Keratinocyte (primary cell): ENCODE measurements around the gene POU2F2.

Experiments used
- CTCF ChIP-seq, 3 experiments: IDR thresholded peaks in 1 of 3; conservative IDR thresholded peaks in 1 of 3; optimal IDR thresholded peaks in 1 of 3; 2 replicates in 2 of 3; 3 replicates in 1 of 3; pipeline versions ENCODE3 to v1.5.1; 2011; ENCODE audit warnings: low read length in 3 of 3, mild to moderate bottlenecking in 3 of 3, moderate library complexity in 2 of 3, control low read depth in 1 of 3, inconsistent platforms in 1 of 3; ENCODE audit not compliant: insufficient read depth in 2 of 3; ENCODE audit errors: extremely low read depth in 1 of 3
- EZH2 ChIP-seq: IDR thresholded peaks from one replicate; pipeline ENCODE4 v1.6.1; 2012; ENCODE audit warnings: inconsistent platforms, mild to moderate bottlenecking, low read length, moderate library complexity

- TF ChIP-seq CTCF (optimal IDR thresholded peaks at IDR 0.05 in 1 of 3, IDR thresholded peaks at IDR 0.05 in 1 of 3, conservative IDR thresholded peaks at IDR 0.05 in 1 of 3; ENCODE audit: extremely low read depth in 1 of 3, insufficient read depth in 2 of 3, low read length in 3 of 3): no peak
- no peak for TF ChIP-seq EZH2
Observed at GRCh38 chr19:42125536-42125935, 6.7 kb downstream of the POU2F2 start.
